ENCODE data around the gene PCDHGC3. TPM values are rescaled to one million over a fixed set of nuclear protein-coding genes. Genes with fewer than 3 reads are reported as not detected.

PCDHGC3 gene
- polyA plus RNA-seq, 3 donors, result 91.6 to 131 (median 92.5) TPM

DNA sequence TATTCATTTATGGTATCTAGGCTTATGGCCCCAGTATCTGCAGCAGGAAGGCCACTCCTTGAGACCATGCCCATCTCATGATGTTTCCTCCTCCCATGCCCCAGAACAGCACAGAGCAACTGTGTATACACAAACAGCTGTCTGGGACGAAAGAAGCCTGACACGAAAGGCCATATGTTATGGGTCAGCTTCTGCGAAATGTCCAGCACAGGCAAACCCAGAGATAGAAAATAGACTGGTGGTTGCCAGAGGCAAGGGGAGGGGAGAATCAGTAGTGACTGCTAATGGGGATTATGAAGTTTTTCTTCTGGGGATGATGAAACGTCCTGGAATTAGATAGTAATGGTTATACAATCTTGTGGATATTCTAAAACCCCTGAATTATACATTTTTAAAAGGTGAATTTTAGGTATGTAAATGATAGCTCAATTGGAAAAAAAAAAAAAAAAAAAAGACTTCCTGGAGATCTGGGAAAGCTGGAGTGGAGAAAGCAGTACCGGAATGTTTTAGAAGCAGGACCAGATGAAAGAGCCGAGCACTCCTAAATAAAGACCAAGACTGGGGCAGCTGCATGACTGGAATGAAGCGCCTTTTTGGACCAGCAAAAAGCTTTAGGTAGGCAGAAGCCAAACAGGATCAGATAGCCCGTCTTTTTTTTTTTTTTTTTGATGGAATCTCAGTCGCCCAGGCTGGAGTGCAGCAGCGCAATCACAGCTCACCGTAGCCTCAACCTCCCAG, 42.3 kb downstream of the PCDHGC3 start:
- DNase-seq, result no peak

DNA sequence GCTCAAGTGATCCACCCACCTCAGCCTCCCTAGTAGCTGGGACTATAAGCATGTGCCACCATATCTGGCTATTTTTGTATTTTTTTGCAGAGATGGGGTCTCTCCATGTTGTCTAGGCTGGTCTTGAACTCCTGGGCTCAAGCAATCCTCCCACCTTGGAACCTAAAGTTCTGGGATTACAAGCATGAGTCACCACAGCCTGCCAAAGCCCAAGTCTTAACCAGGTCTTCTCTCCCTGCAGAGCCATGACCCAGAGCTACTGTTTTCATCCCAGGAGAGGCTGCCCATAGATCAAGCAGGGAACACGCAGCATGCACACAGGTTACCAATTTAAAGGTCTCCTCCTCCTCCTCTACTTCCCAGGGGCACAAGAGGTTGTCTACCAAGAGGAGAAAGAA, 42.9 kb downstream of the PCDHGC3 start:
- DNase-seq, result no peak

DNA sequence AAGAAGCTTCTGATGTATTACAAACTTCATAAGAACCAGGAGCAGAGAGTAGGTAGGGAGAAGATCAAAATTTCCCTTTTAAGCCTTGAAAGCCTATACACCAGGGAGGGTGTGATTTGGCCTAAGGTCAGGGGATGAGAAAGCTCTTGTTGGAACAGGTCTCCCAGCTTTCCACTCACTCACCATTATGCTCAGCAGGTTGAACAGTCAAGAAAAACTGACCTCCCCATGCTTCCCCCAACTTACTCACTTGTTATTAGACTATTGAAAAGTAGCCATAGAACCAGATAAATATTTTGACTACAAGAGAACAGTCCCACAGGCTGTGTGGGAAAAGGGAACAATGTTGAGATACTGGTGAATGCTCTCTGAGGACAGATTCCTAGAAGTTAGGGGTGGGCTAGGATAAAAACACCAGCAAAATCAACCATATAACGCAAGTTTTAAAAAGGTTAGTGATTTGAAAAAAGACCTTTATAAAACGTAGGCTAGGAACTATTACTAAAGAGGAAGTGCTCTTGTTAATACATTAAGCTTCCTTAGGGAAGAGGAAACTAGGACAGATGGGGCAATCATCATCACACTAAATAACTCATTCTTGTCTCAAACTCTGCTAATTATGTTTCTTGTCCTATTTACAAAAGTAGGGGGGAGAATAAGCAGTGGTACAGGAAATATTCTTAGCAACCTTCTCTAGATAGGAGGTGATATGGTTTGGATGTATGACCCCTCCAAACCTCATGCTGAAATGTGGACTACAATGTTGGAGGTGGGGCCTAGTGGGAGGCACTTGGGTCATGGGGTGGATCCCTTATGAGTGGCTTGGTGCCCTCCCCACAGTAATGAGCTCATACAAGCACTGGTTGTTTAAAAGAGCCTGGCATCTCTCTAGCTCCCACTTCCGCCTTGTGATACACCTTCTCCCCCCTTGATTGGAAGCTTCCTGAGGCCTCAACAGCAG, 44.1 kb downstream of the PCDHGC3 start:
- no peak for DNase-seq

DNA sequence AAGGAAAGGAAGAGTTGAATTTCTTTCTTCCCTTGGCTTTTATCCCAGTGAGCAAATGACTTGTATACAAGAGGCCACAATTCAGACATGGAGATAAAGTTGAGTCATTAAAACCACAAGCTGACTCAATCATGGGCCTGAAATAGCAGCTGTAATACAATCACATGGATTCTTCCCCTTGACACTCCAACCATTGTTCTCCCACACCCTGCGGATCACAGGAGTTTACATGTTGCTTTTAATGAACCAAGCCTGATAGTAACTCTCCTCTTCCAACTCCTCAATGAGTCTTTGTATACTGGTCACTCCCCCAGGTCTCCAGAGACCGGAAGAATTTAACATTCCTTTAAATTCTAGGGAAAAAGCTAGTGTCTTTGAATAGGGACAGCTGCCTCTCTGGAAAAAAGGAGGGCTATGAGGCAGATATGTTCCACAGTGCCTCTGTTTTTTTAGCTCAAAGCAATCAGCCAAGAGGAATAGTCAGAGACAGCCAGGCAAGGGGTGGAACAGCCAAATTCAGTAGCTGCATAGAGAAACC, 45.5 kb downstream of the PCDHGC3 start:
- peak; percentile 88 for DNase-seq

DNA sequence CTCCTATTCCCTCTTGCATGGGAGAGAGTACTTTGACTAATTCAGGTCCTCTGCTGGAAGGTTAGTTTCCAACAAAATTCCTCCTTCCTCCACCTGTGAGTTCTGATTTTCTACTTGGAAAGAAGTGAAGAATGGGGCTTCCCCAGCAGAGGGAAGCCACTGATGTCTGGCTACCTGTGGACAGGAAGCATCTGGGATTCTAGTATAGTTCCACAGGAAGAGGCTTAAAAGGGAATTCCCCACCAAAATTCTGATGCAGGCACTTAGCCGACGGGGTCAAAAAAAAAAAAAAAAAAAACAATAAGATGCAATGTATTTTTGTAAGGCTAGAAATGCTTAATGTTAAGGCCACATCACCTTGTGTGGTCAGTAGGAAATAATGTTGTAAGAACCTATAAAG, 46.5 kb downstream of the PCDHGC3 start:
- DNase-seq, result no peak

DNA sequence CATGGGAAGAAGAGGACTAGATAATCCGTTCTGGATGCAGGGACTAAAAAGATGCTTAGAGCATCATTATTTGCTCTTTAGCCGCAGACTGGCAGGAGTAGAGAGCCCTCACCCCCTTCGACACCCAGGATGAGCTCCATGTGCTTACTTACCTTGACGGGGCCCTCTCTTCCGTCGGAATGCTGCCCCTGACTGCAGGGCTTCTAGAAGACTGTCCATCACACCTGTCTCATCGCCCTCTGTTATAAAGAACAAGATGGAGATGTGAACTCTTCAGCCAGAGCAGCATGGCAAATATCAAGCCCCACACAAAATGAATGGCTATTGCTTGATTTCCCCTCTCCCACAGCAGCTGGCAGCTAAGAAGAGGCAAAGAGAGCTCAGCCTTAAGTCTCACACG, 48.2 kb downstream of the PCDHGC3 start:
- DNase-seq, result no peak

DNA sequence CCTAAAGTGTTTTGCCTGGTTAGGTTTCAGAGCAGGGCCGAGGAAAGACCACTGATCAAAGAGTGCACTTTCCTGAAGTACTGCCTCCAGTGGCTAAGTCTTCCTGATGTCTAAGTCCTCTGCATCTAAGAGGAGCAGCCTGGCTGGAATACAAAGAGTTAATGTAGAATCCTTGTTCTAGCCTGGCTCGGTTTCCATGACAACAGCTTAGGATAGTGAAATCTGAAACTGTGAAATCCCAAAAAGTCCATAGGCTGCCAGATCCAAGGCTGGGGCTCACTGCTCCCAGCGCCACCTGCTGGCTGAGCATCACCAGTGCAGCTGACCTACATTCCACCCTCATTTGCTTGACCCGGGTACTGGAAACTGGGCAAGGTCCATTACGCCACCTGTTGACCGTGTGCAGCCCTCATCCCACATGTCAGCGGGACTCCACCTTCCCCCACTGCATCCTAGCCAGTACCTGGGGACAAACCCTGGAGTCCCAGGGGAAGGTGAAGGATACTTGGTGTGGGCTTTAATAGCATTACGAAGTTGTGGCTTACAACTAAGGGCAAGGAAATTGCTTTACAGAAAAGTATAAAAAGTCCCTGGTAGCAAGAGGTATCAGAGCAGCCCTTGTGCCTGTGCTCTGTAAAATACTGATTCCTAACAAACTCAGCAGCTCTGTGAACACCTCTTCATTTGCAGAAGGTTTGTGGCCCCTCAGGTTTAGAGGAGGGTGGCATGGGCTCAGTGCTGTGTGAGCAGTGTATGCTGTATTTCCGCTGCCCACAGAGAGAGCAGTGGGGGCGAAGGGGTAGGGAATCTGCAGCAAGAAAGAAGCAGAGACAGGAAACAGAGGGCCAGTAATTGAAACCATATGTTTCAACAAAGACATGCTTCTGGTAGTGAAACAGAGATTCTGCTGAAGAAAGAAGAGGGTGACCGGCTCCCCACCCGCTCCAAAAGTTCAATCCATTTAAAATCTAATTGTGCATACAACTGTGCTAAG, 49.1 kb downstream of the PCDHGC3 start:
- DNase-seq, result peak; percentile 97

DNA sequence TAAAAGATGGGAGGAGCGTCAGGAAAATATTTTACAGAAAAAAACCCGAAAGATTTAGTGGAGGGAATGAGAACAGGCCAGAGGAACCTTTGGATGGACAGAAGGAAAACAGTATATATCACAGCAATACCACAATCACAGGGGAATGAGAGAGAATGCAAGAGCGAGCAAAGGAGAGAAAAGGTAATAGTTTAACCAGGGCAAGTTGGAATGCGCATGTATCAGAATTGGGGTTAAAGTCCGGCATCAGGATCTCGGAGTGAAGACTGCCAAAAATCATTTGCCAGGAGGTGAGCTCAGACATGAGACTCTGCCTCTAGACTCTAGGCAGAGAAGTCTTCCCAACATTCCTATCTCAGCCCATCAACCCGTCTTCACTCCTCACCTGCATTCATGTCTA, 49.9 kb downstream of the PCDHGC3 start:
- no peak for DNase-seq

DNA sequence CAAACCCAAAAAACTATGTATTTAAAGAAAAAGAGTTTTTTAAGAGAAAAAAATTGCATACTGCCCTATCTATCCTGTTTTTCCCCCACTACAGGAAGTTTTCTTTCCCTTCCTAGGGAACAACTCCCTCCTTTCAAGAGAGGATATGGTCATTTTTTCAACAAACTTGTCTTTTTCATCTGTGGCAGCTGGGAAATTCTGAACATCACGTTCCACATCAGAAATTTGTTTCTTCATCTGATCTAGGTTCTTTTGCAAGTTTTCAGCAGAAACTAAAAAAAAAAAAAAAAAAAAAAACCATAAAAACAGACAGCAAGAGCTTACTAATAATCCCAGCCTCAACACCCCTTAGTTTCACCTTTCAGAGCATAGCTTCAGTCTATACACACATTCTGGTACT, 51.7 kb downstream of the PCDHGC3 start:
- no peak for DNase-seq

Other genes with a start within 250 kb of the PCDHGC3 start
- gene PCDHB15, start 230.6 kb upstream of the PCDHGC3 start, polyA plus RNA-seq (ENCODE audit: insufficient read length in 3 of 3), result 10 to 100 TPM; 14.3 to 15.2 (median 14.7) TPM
- gene SLC25A2, start 171.9 kb upstream of the PCDHGC3 start, polyA plus RNA-seq (ENCODE audit: insufficient read length in 3 of 3), result under 1 TPM in 2 of 3 donors, not detected in 1; 0.19 to 0.21 TPM
- 100 to 1,000 TPM; 137 to 157 (median 148) TPM for gene TAF7, start 155.2 kb upstream of the PCDHGC3 start, polyA plus RNA-seq (ENCODE audit: insufficient read length in 3 of 3)
- 1 to 10 TPM in 2 of 3 donors, under 1 TPM in 1; 0.81 to 1.7 (median 1.0) TPM for gene PCDHGA1, start 145.5 kb upstream of the PCDHGC3 start, polyA plus RNA-seq (ENCODE audit: insufficient read length in 3 of 3)
- gene PCDHGA2, start 137.2 kb upstream of the PCDHGC3 start, polyA plus RNA-seq (ENCODE audit: insufficient read length in 3 of 3), result 1 to 10 TPM; 6.3 to 8.3 (median 6.4) TPM
- gene PCDHGA3, start 132.1 kb upstream of the PCDHGC3 start, polyA plus RNA-seq (ENCODE audit: insufficient read length in 3 of 3), result 1 to 10 TPM; 3.4 to 4.5 (median 3.8) TPM
- 1 to 10 TPM; 1.7 to 1.8 (median 1.7) TPM for gene PCDHGB1, start 125.9 kb upstream of the PCDHGC3 start, polyA plus RNA-seq (ENCODE audit: insufficient read length in 3 of 3)
- gene PCDHGA4, start 120.9 kb upstream of the PCDHGC3 start, polyA plus RNA-seq (ENCODE audit: insufficient read length in 3 of 3), result 1 to 10 TPM; 2.3 to 3.0 (median 2.4) TPM
- gene PCDHGB2, start 116.0 kb upstream of the PCDHGC3 start, polyA plus RNA-seq (ENCODE audit: insufficient read length in 3 of 3), result 1 to 10 TPM; 3.5 to 4.9 (median 3.6) TPM
- 1 to 10 TPM; 2.6 to 3.2 (median 2.6) TPM for gene PCDHGA5, start 111.8 kb upstream of the PCDHGC3 start, polyA plus RNA-seq (ENCODE audit: insufficient read length in 3 of 3)
- 1 to 10 TPM; 1.9 to 2.6 (median 2.5) TPM for gene PCDHGB3, start 105.7 kb upstream of the PCDHGC3 start, polyA plus RNA-seq (ENCODE audit: insufficient read length in 3 of 3)
- 1 to 10 TPM; 6.4 to 8.5 (median 7.9) TPM for gene PCDHGA6, start 102.1 kb upstream of the PCDHGC3 start, polyA plus RNA-seq (ENCODE audit: insufficient read length in 3 of 3)
- gene PCDHGA7, start 93.2 kb upstream of the PCDHGC3 start, polyA plus RNA-seq (ENCODE audit: insufficient read length in 3 of 3), result 1 to 10 TPM; 2.2 to 2.5 (median 2.5) TPM
- 1 to 10 TPM; 4.9 to 6.2 (median 6.2) TPM for gene PCDHGB4, start 88.3 kb upstream of the PCDHGC3 start, polyA plus RNA-seq (ENCODE audit: insufficient read length in 3 of 3)
- gene PCDHGA8, start 83.3 kb upstream of the PCDHGC3 start, polyA plus RNA-seq (ENCODE audit: insufficient read length in 3 of 3), result under 1 TPM; 0.78 to 0.85 (median 0.81) TPM
- 10 to 100 TPM in 1 of 3 donors, 1 to 10 TPM in 2; 9.3 to 12.0 (median 9.7) TPM for gene PCDHGB5, start 78.0 kb upstream of the PCDHGC3 start, polyA plus RNA-seq (ENCODE audit: insufficient read length in 3 of 3)
- 1 to 10 TPM; 4.8 to 6.1 (median 5.5) TPM for gene PCDHGA9, start 73.2 kb upstream of the PCDHGC3 start, polyA plus RNA-seq (ENCODE audit: insufficient read length in 3 of 3)
- 1 to 10 TPM; 6.8 to 7.8 (median 7.3) TPM for gene PCDHGB6, start 67.9 kb upstream of the PCDHGC3 start, polyA plus RNA-seq (ENCODE audit: insufficient read length in 3 of 3)
- 1 to 10 TPM; 3.1 to 3.7 (median 3.4) TPM for gene PCDHGA10, start 63.0 kb upstream of the PCDHGC3 start, polyA plus RNA-seq (ENCODE audit: insufficient read length in 3 of 3)
- gene PCDHGB7, start 58.3 kb upstream of the PCDHGC3 start, polyA plus RNA-seq (ENCODE audit: insufficient read length in 3 of 3), result 10 to 100 TPM; 11.0 to 17.3 (median 16.1) TPM
- 1 to 10 TPM; 3.8 to 6.3 (median 4.9) TPM for gene PCDHGA11, start 54.9 kb upstream of the PCDHGC3 start, polyA plus RNA-seq (ENCODE audit: insufficient read length in 3 of 3)
- gene PCDHGA12, start 45.5 kb upstream of the PCDHGC3 start, polyA plus RNA-seq (ENCODE audit: insufficient read length in 3 of 3), result 1 to 10 TPM; 1.1 to 2.9 (median 1.8) TPM
- 1 to 10 TPM; 3.3 to 4.3 (median 3.8) TPM for gene PCDHGC4, start 9.1 kb downstream of the PCDHGC3 start, polyA plus RNA-seq (ENCODE audit: insufficient read length in 3 of 3)
- 1 to 10 TPM in 1 of 3 donors, under 1 TPM in 2; 0.40 to 1.1 (median 0.93) TPM for gene PCDHGC5, start 13.1 kb downstream of the PCDHGC3 start, polyA plus RNA-seq (ENCODE audit: insufficient read length in 3 of 3)
- gene DIAPH1, start 143.0 kb downstream of the PCDHGC3 start, polyA plus RNA-seq (ENCODE audit: insufficient read length in 3 of 3), result 10 to 100 TPM; 70.6 to 81.0 (median 76.5) TPM
- 100 to 1,000 TPM in 2 of 3 donors, 10 to 100 TPM in 1; 92.2 to 123 (median 118) TPM for gene HDAC3, start 160.9 kb downstream of the PCDHGC3 start, polyA plus RNA-seq (ENCODE audit: insufficient read length in 3 of 3)
- gene RELL2, start 161.0 kb downstream of the PCDHGC3 start, polyA plus RNA-seq (ENCODE audit: insufficient read length in 3 of 3), result 1 to 10 TPM; 1.2 to 1.8 (median 1.4) TPM
- gene FCHSD1, start 175.5 kb downstream of the PCDHGC3 start, polyA plus RNA-seq (ENCODE audit: insufficient read length in 3 of 3), result 10 to 100 TPM; 11.4 to 16.2 (median 14.7) TPM
- gene ARAP3, start 206.3 kb downstream of the PCDHGC3 start, polyA plus RNA-seq (ENCODE audit: insufficient read length in 3 of 3), result 10 to 100 TPM; 20.3 to 25.1 (median 21.6) TPM

Data from renal pelvis (tissue), 4 donors.